Psoas muscle (tissue), 8 donors: ENCODE measurements around the gene ZNF490. TPM values are rescaled to one million over a fixed set of nuclear protein-coding genes. Genes with fewer than 3 reads are reported as not detected.

Source experiments
- ATAC-seq, 4 donors: fragments of 200-7000 bp; cut with Tn5 transposase; one replicate each; pipeline ENCODE4 v1.9.1; 2020; ENCODE audit warnings: moderate library complexity in 3 of 4, mild to moderate bottlenecking in 2 of 4
- DNase-seq, 2 donors: peaks; one replicate each; pipeline ENCODE4 v3.0.0-alpha.2; 2020
- H3K27ac ChIP-seq: fragments of 200-600 bp; one replicate; pipeline ENCODE4 v1.8.0; 2022
- H3K27me3 ChIP-seq, 3 donors: fragments of 200-600 bp in 1 of 3; one replicate each; pipeline versions ENCODE4 v1.6.1 to v1.8.0; 2013 to 2022; ENCODE audit warnings: low read length in 2 of 3, mild to moderate bottlenecking in 2 of 3, moderate library complexity in 1 of 3; ENCODE audit not compliant: insufficient read depth in 3 of 3
- H3K36me3 ChIP-seq, 2 donors: fragments of 200-600 bp in 1 of 2; one replicate each; pipeline versions ENCODE4 v1.6.1 to v1.8.0; 2013 to 2022; ENCODE audit warnings: low read depth in 1 of 2, mild to moderate bottlenecking in 1 of 2, moderate library complexity in 1 of 2; ENCODE audit not compliant: insufficient read depth in 1 of 2
- H3K4me1 ChIP-seq: fragments of 200-600 bp; one replicate; pipeline ENCODE4 v1.8.0; 2022
- H3K4me3 ChIP-seq: fragments of 200-600 bp; one replicate; pipeline ENCODE4 v1.8.0; 2022; ENCODE audit warnings: mild to moderate bottlenecking
- H3K9me3 ChIP-seq: fragments of 200-600 bp; one replicate; pipeline ENCODE4 v1.8.0; 2022
- CTCF ChIP-seq: fragments of 200-600 bp; IDR thresholded peaks from one replicate; pipeline ENCODE4 v1.8.0; 2022; ENCODE audit warnings: antibody characterized with exemption
- WGBS, 3 donors: extraction: QIAGEN DNeasy Blood & Tissue Kit; methylation state at CpG; one replicate each; pipeline versions ENCODE4 v1.1.6 to v1.1.7; 2013; 5-methylcytosine and 5-hydroxymethylcytosine counted together
- intact Hi-C, 2 donors: fragments of 100-400 bp; cut with DNase I; formaldehyde crosslinking; loops; one replicate each; pipeline versions ENCODE4 v1.11.0 to v1.14.2; 2022
- polyA plus RNA-seq, 3 donors: library from polyadenylated mRNA; stranded (reverse); fragments of 200-250 nt; gene quantifications; one replicate each; pipeline ENCODE4 v1.2.3, GENCODE V29; 2013
- total RNA-seq, 4 donors: library from RNA; stranded (reverse); fragmentation: NEBNext Ultra II Directional in 2 of 4; extraction: Animal tissue kit (Norgen Biotek cat#: 25700) in 2 of 4; gene quantifications; one replicate each; pipeline versions ENCODE4 v1.2.1 to v1.2.4, GENCODE V29; 2021 to 2023
- donor health status: healthy with polysubstance abuse.
- donor health status: DM: no; HTN: no; CAD: no; lungs with moderate emphysema.
- donor health status: Bipolar disorder and iron deficiency.
- donor health status: healthy.
- donor health status: DM: yes; HTN: yes; CAD: no.
- donor health status: DM: no; HTN: no; CAD: no.
- donor health status: DM: no; HTN: no; CAD: no.
- donor health status: DM: yes; HTN: yes; CAD: no.

Gene ZNF490
- total and polyA plus RNA-seq, 7 donors = 0.17 to 4.9 (median 1.8) TPM

GRCh38 chr19:12607631-12608030 is 3.0 kb downstream of the ZNF490 start:
- Histone ChIP-seq H3K9me3 (no peaks in the 10 kb centered on the region), H3K27ac (no peak overlapping the region), H3K27me3 (no peaks in the 10 kb centered on the region), H3K4me3 (no peak overlapping the region), H3K36me3 (peaks cover 0 to 63% of the 10 kb centered on the region in 2 donors), H3K4me1 (peaks cover 22% of the 10 kb centered on the region)
- no peak for TF ChIP-seq CTCF
- 94 to 96% (median 94%) methylated on average over 3 of the region's 3 CpGs for WGBS, 3 donors
- intact Hi-C loops = no loop called here
- no peak for ATAC-seq
- no peak for DNase-seq

- Histone ChIP-seq H3K27ac (no peak overlapping the region), H3K36me3 (peaks cover 0 to 61% of the 10 kb centered on the region in 2 donors), H3K4me1 (peaks cover 13% of the 10 kb centered on the region), H3K27me3 (no peaks in the 10 kb centered on the region), H3K4me3 (no peak overlapping the region), H3K9me3 (no peaks in the 10 kb centered on the region)
- TF ChIP-seq CTCF = no peak
- no peak for ATAC-seq
- WGBS, 3 donors = 87 to 94% (median 93%) methylated on average over 1 of the region's 1 CpG
- no peak for DNase-seq
- intact Hi-C loops = no loop called here
Observed at GRCh38 chr19:12606796-12607195, 3.8 kb downstream of the ZNF490 start.

GRCh38 chr19:12603714-12604113 is 6.9 kb downstream of the ZNF490 start:
- H3K9me3 ChIP-seq = no peaks in the 10 kb centered on the region
- WGBS, 3 donors = 85 to 95% (median 85%) methylated on average over 1 of the region's 1 CpG
- no peaks in the 10 kb centered on the region for H3K4me1 ChIP-seq
- DNase-seq (no peak), ATAC-seq (no peak)
- intact Hi-C loops = no loop called here
- peaks cover 0 to 69% of the 10 kb centered on the region in 2 donors for H3K36me3 ChIP-seq
- H3K27ac ChIP-seq = no peak overlapping the region
- H3K4me3 ChIP-seq = no peak overlapping the region
- no peak for TF ChIP-seq CTCF
- H3K27me3 ChIP-seq = no peaks in the 10 kb centered on the region

GRCh38 chr19:12597594-12597993 is 13.0 kb downstream of the ZNF490 start:
- no peak for TF ChIP-seq CTCF
- Histone ChIP-seq H3K27ac (no peak overlapping the region), H3K9me3 (no peaks in the 10 kb centered on the region), H3K36me3 (peaks cover 0 to 31% of the 10 kb centered on the region in 2 donors), H3K27me3 (no peaks in the 10 kb centered on the region), H3K4me3 (no peak overlapping the region), H3K4me1 (no peaks in the 10 kb centered on the region)
- DNase-seq (no peak), ATAC-seq (no peak)
- 84 to 85% (median 85%) methylated on average over 11 of the region's 11 CpGs for WGBS, 3 donors
- intact Hi-C loops = no loop called here

GRCh38 chr19:12596927-12597548 is 13.6 kb downstream of the ZNF490 start:
- intact Hi-C loops = no loop called here
- H3K4me3 ChIP-seq = no peak overlapping the region
- H3K9me3 ChIP-seq = no peaks in the 10 kb centered on the region
- H3K36me3 ChIP-seq = peaks cover 0 to 28% of the 10 kb centered on the region in 2 donors
- TF ChIP-seq CTCF = no peak
- no peak for ATAC-seq
- DNase-seq = no peak
- no peaks in the 10 kb centered on the region for H3K4me1 ChIP-seq
- no peak overlapping the region for H3K27ac ChIP-seq
- H3K27me3 ChIP-seq = no peaks in the 10 kb centered on the region
- WGBS, 3 donors = 61 to 70% (median 66%) methylated on average over 37 to 38 of the region's 38 CpGs
